ENCODE measurements around the gene CASP2.

- no peak for TF ChIP-seq POLR2A (IDR thresholded peaks at IDR 0.05; ENCODE audit: low read depth, low read length)
- TF ChIP-seq POLR2AphosphoS5 (IDR thresholded peaks at IDR 0.05; ENCODE audit: low read depth, low read length): no peak
- no peak for TF ChIP-seq TAF1 (IDR thresholded peaks at IDR 0.05; ENCODE audit: borderline replicate concordance, low read depth, low read length)
Observed at GRCh38 chr7:143244321-143244720, 43.8 kb upstream of the CASP2 start.
